GM10248 (cell line): Measurements from ENCODE around the gene NUDT3.

ENCODE experiments used
- CTCF ChIA-PET: fragments of 300-600 bp; sonication (Branson Sonifier 250); formaldehyde crosslinking; extraction: SDS; loops from one replicate; lab custom pipeline; 2021; ENCODE audit warnings: antibody characterized with exemption; lab: Yijun Ruan, JAX
- POLR2A ChIA-PET: fragments of 350-650 bp; sonication (Branson Sonifier 250); formaldehyde crosslinking; extraction: SDS; loops from one replicate; lab custom pipeline; 2020; ENCODE audit warnings: antibody characterized with exemption; lab: Yijun Ruan, JAX
- DNase-seq: peaks from one replicate; pipeline ENCODE4 v3.0.0; 2012; ENCODE audit errors: extremely low spot score
- CTCF ChIP-seq: IDR thresholded peaks from 2 replicates; pipeline ENCODE4 v1.5.1; 2012; ENCODE audit warnings: mild to moderate bottlenecking, low read depth; ENCODE audit errors: extremely low read depth, missing control alignments, control extremely low read depth

The NUDT3 gene

GRCh38 chr6:34318499-34319470 lies 73.7 kb downstream of the NUDT3 start:
- ChIA-PET POLR2A (interaction anchor here (0.5 kb wide), 1 partner anchor 11 kb away, joined by 6 read pairs; no protein-coding TSS in a partner anchor), CTCF (interaction anchor here (0.8 to 1.5 kb wide), 9 partner anchors 8 to 96 kb away, joined by 3 to 7 read pairs (median 4); no protein-coding TSS in a partner anchor)
- no peak for DNase-seq
- TF ChIP-seq CTCF = no peak

GRCh38 chr6:34317882-34318498 lies 74.5 kb downstream of the NUDT3 start:
- ChIA-PET CTCF (interaction anchor here (0.8 to 1.8 kb wide), 9 partner anchors 9 to 97 kb away, joined by 3 to 7 read pairs (median 4); no protein-coding TSS in a partner anchor), POLR2A (interaction anchor here (0.5 to 0.7 kb wide), 2 partner anchors 21 to 70 kb away, joined by 3 to 8 read pairs; no protein-coding TSS in a partner anchor)
- no peak for DNase-seq
- no peak for TF ChIP-seq CTCF

- DNase-seq = no peak
- POLR2A ChIA-PET = interaction anchor here (0.5 to 0.7 kb wide), 2 partner anchors 20 to 71 kb away, joined by 3 to 8 read pairs; no protein-coding TSS in a partner anchor
- CTCF ChIA-PET = interaction anchor here (1.3 to 1.8 kb wide), 4 partner anchors 11 to 98 kb away, joined by 3 to 7 read pairs (median 5); no protein-coding TSS in a partner anchor
- TF ChIP-seq CTCF = no peak
Measured at GRCh38 chr6:34317172-34317477, 75.3 kb downstream of the NUDT3 start.

- CTCF ChIA-PET = interaction anchor here (1.0 to 1.8 kb wide), 3 partner anchors 17 to 67 kb away, joined by 4 to 6 read pairs (median 4); no protein-coding TSS in a partner anchor
- TF ChIP-seq CTCF = no peak
- DNase-seq = no peak
- POLR2A ChIA-PET = no interaction called here
Measured at GRCh38 chr6:34316431-34317171, 75.9 kb downstream of the NUDT3 start.

- ChIA-PET CTCF (interaction anchor here (0.9 to 1.0 kb wide), 4 partner anchors 10 to 66 kb away, joined by 3 to 4 read pairs (median 4); no protein-coding TSS in a partner anchor), POLR2A (no interaction called here)
- DNase-seq = peak; percentile 45
- no peak for TF ChIP-seq CTCF
Measured at GRCh38 chr6:34315780-34316179, 76.7 kb downstream of the NUDT3 start.
